GM21528 (cell line): ENCODE results near the gene SMURF1.

Experiments used
- ATAC-seq: cut with Tn5 transposase; IDR thresholded peaks from one replicate; pipeline ENCODE4 v1.9.1; 2021; ENCODE audit warnings: mild to moderate bottlenecking, moderate library complexity; ENCODE audit not compliant: unreplicated experiment, low FRiP score

SMURF1 gene

GRCh38 chr7:98995523-98996149, 148.3 kb downstream of the SMURF1 start:
- ATAC-seq, result no peak

GRCh38 chr7:98995111-98995510, 148.8 kb downstream of the SMURF1 start:
- ATAC-seq, result no peak

GRCh38 chr7:98994046-98994944, 149.6 kb downstream of the SMURF1 start:
- no peak for ATAC-seq

GRCh38 chr7:98993024-98993897, 150.6 kb downstream of the SMURF1 start:
- ATAC-seq, result no peak

GRCh38 chr7:98992076-98992475, 151.8 kb downstream of the SMURF1 start:
- no peak for ATAC-seq

- no peak for ATAC-seq
Measured at GRCh38 chr7:98991141-98991540, 152.8 kb downstream of the SMURF1 start.

- no peak for ATAC-seq
Measured at GRCh38 chr7:98990356-98990755, 153.6 kb downstream of the SMURF1 start.

- no peak for ATAC-seq
Measured at GRCh38 chr7:98988641-98989040, 155.3 kb downstream of the SMURF1 start.

- ATAC-seq, result no peak
Measured at GRCh38 chr7:98985945-98986344, 158.0 kb downstream of the SMURF1 start.

GRCh38 chr7:98985406-98985805, 158.5 kb downstream of the SMURF1 start:
- ATAC-seq, result no peak

- ATAC-seq, result no peak
Measured at GRCh38 chr7:98984126-98984525, 159.8 kb downstream of the SMURF1 start.

- ATAC-seq, result no peak
Measured at GRCh38 chr7:98982686-98983085, 161.2 kb downstream of the SMURF1 start.

GRCh38 chr7:98981701-98982100, 162.2 kb downstream of the SMURF1 start:
- ATAC-seq, result no peak

GRCh38 chr7:98978672-98979071, 165.2 kb downstream of the SMURF1 start:
- no peak for ATAC-seq
